Spleen (tissue), 7 donors: ENCODE results near the gene SPTAN1.

Source experiments
- CTCF ChIP-seq, 11 experiments: fragments of 200-600 bp in 7 of 11; fragments of 450-650 bp in 4 of 11; sonication (generic) in 4 of 11; IDR thresholded peaks in 8 of 11; conservative IDR thresholded peaks in 3 of 11; 1 replicate in 7 of 11; 2 replicates in 4 of 11; pipeline versions ENCODE4 v1.4.0 to v1.8.0; 2016 to 2021; ENCODE audit warnings: antibody characterized with exemption in 11 of 11, inconsistent platforms in 4 of 11, mild to moderate bottlenecking in 1 of 11
- POLR2A ChIP-seq, 3 donors: fragments of 450-650 bp; IDR thresholded peaks; one replicate each; pipeline ENCODE4 v1.5.1; 2017; ENCODE audit warnings: antibody characterized with exemption in 3 of 3, mild to moderate bottlenecking in 1 of 3
- donor health status: DM: no; HTN: no; CAD: no; lungs with moderate emphysema.
- donor health status: DM: no; HTN: no; CAD: no.
- donor health status: DM: no; HTN: no; CAD: no.

- TF ChIP-seq CTCF (IDR thresholded peaks at IDR 0.05 in 8 of 11, conservative IDR thresholded peaks at IDR 0.05 in 3 of 11): no peak
- no peak for TF ChIP-seq POLR2A (IDR thresholded peaks at IDR 0.05)
Measured at GRCh38 chr9:128640603-128641002, 88.2 kb downstream of the SPTAN1 start.
